Tibial nerve (tissue), 4 donors: ENCODE data around the gene ASXL2.

Experiments
- CTCF ChIP-seq, 5 experiments: fragments of 200-600 bp in 3 of 5; fragments of 450-650 bp in 2 of 5; sonication (generic) in 3 of 5; IDR thresholded peaks; one replicate each; pipeline ENCODE4 v1.5.1; 2016 to 2019; ENCODE audit warnings: antibody characterized with exemption in 5 of 5, mild to moderate bottlenecking in 3 of 5, moderate library complexity in 2 of 5
- EP300 ChIP-seq, 2 donors: sonication (generic); formaldehyde crosslinking; IDR thresholded peaks; one replicate each; pipeline ENCODE4 v1.6.1; 2017; ENCODE audit warnings: antibody characterized with exemption in 2 of 2, mild to moderate bottlenecking in 1 of 2
- POLR2A ChIP-seq, 2 donors: fragments of 450-650 bp; IDR thresholded peaks; one replicate each; pipeline ENCODE4 v1.6.1; 2017; ENCODE audit warnings: antibody characterized with exemption in 2 of 2, mild to moderate bottlenecking in 2 of 2, moderate library complexity in 2 of 2

DNA sequence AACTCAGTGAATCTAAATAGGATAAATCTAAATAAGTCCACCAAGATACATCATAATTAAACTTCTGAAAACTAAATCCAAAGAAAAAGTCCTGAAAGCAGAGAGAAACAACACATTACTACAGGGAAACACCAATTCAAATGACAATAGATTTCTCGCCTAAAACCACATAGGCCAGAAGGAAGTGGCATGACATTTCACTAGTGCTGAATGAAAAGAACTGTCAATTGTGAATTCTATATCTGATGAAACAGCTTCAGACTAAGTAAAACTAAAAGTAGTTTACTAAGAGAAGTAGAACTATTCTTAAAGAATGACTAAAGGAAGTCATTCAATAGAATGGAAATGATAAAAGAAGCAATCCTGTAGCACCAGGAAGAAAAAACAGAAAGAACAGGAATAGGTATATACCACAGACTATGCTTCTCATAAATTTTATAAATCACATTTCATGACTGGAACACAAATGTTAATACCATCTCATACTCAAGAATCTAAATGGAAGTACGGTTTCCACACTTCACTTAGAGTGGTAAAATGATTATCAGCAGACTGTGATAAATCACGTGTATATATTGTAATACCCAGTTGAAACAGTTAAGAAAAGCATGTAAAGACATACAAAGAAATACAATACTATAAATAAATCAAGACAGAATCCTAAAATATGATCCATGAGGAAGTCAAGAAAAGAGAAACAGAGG, 46.4 kb downstream of the ASXL2 start:
- no peak for TF ChIP-seq POLR2A (IDR thresholded peaks at IDR 0.05)
- TF ChIP-seq CTCF (IDR thresholded peaks at IDR 0.05), result no peak
- no peak for TF ChIP-seq EP300 (IDR thresholded peaks at IDR 0.05)
